H1 (cell line): ENCODE results near the gene PDGFRA. TPM values are rescaled to one million over a fixed set of nuclear protein-coding genes. Genes with fewer than 3 reads are reported as not detected.

Source experiments
- CTCF ChIA-PET: fragments of 300-600 bp; sonication (Branson Sonifier 250); formaldehyde crosslinking; loops from one replicate; lab custom pipeline; 2021; ENCODE audit not compliant: partially characterized antibody; lab: Charles Lee
- POLR2A ChIA-PET: fragments of 300-600 bp; sonication (Branson Sonifier 250); formaldehyde crosslinking; loops from one replicate; lab custom pipeline; 2021; ENCODE audit warnings: inconsistent platforms; ENCODE audit not compliant: partially characterized antibody; lab: Charles Lee
- DNase-seq, 2 experiments: peaks; one replicate each; pipeline versions ENCODE4 v3.0.0 to v3.0.0-alpha.2; 2010 to 2022; ENCODE audit warnings: low spot score in 2 of 2, low read depth in 1 of 2, mixed read lengths in 1 of 2
- FAIRE-seq: peaks from 2 replicates; lab custom pipeline; 2011; peaks lifted over from hg19 to GRCh38; lab: Jason Lieb, UNC
- H2AFZ ChIP-seq: 2 replicates; pipeline ENCODE4 v1.8.1; 2012; ENCODE audit warnings: low read length, inconsistent platforms
- H2AK5ac ChIP-seq: 2 replicates; pipeline ENCODE4 v1.6.1; 2013; ENCODE audit warnings: low read depth, low read length
- H2BK120ac ChIP-seq: replicated peaks from 2 replicates; pipeline ENCODE3; 2013; ENCODE audit warnings: low read depth, low read length, inconsistent platforms
- H2BK12ac ChIP-seq: 2 replicates; pipeline ENCODE4 v1.6.1; 2013; ENCODE audit warnings: low read depth, low read length
- H2BK15ac ChIP-seq: 2 replicates; pipeline ENCODE4 v1.6.1; 2013; ENCODE audit warnings: low read length
- H2BK20ac ChIP-seq: 2 replicates; pipeline ENCODE4 v1.6.1; 2013; ENCODE audit warnings: low read length
- H2BK5ac ChIP-seq: 2 replicates; pipeline ENCODE4 v1.6.1; 2013; ENCODE audit warnings: low read depth, low read length
- H3K14ac ChIP-seq: 2 replicates; pipeline ENCODE4 v1.6.1; 2013; ENCODE audit warnings: inconsistent platforms; ENCODE audit not compliant: insufficient read length
- H3K18ac ChIP-seq: 2 replicates; pipeline ENCODE4 v1.6.1; 2013; ENCODE audit warnings: low read length; ENCODE audit errors: extremely low read depth
- H3K23ac ChIP-seq: 2 replicates; pipeline ENCODE4 v1.6.1; 2013; ENCODE audit warnings: inconsistent platforms; ENCODE audit not compliant: insufficient read length
- H3K23me2 ChIP-seq: 2 replicates; pipeline ENCODE4 v1.6.1; 2013; ENCODE audit warnings: low read depth, low read length
- H3K27ac ChIP-seq: 2 replicates; pipeline ENCODE4 v1.6.1; 2011; ENCODE audit warnings: low read depth, low read length, inconsistent platforms
- H3K27me3 ChIP-seq, 4 experiments: replicated peaks in 1 of 4; 1 replicate in 1 of 4; 2 replicates in 3 of 4; pipeline versions ENCODE4 v1.6.1 to v1.8.1; 2011 to 2013; ENCODE audit warnings: low read length in 3 of 4, mild to moderate bottlenecking in 3 of 4, inconsistent platforms in 2 of 4, mixed read lengths in 2 of 4, moderate library complexity in 1 of 4; ENCODE audit not compliant: control insufficient read depth in 3 of 4, insufficient read depth in 3 of 4; ENCODE audit errors: extremely low read depth in 1 of 4
- H3K36me3 ChIP-seq, 4 experiments: 2 replicates each; pipeline versions ENCODE4 v1.6.1 to v1.8.1; 2011 to 2013; ENCODE audit warnings: mild to moderate bottlenecking in 4 of 4, low read length in 3 of 4, moderate library complexity in 2 of 4, control low read depth in 1 of 4, inconsistent platforms in 1 of 4; ENCODE audit not compliant: insufficient read depth in 4 of 4, control insufficient read depth in 2 of 4
- H3K4ac ChIP-seq: replicated peaks from 2 replicates; pipeline ENCODE3; 2013; ENCODE audit warnings: low read length, low read depth, mixed read lengths, inconsistent platforms; ENCODE audit not compliant: insufficient read length
- H3K4me1 ChIP-seq, 4 experiments: replicated peaks in 1 of 4; 1 replicate in 1 of 4; 2 replicates in 3 of 4; pipeline versions ENCODE4 v1.6.1 to v1.8.1; 2011 to 2013; ENCODE audit warnings: low read length in 3 of 4, inconsistent platforms in 2 of 4, mixed read lengths in 1 of 4; ENCODE audit not compliant: insufficient read depth in 4 of 4, control insufficient read depth in 3 of 4
- H3K4me2 ChIP-seq, 2 experiments: 2 replicates each; pipeline versions ENCODE4 v1.6.1 to v1.8.1; 2011 to 2013; ENCODE audit warnings: low read depth in 2 of 2, low read length in 2 of 2, control low read depth in 1 of 2, inconsistent platforms in 1 of 2, mild to moderate bottlenecking in 1 of 2; ENCODE audit not compliant: insufficient read depth in 1 of 2
- H3K4me3 ChIP-seq, 4 experiments: fragments of 200-600, 300-600 bp in 1 of 4; sonication (generic), shearing (Covaris generic), sonication (Bioruptor Twin) in 1 of 4; 2 replicates each; pipeline versions ENCODE4 v1.5.1 to v1.8.1; 2011 to 2016; ENCODE audit warnings: low read length in 4 of 4, low read depth in 3 of 4, control low read depth in 2 of 4, inconsistent platforms in 2 of 4, mild to moderate bottlenecking in 2 of 4, mixed read lengths in 1 of 4, moderate library complexity in 1 of 4; ENCODE audit not compliant: insufficient read depth in 2 of 4; ENCODE audit errors: extremely low read depth in 1 of 4
- H3K56ac ChIP-seq: replicated peaks from 2 replicates; pipeline ENCODE3; 2013; ENCODE audit warnings: low read depth, mild to moderate bottlenecking, mixed read lengths, low read length, inconsistent platforms; ENCODE audit not compliant: insufficient read length
- H3K79me1 ChIP-seq: 2 replicates; pipeline ENCODE4 v1.6.1; 2013; ENCODE audit warnings: low read depth, low read length, control low read depth
- H3K79me2 ChIP-seq, 2 experiments: 2 replicates each; pipeline versions ENCODE4 v1.6.1 to v1.8.1; 2012 to 2013; ENCODE audit warnings: low read length in 2 of 2, mild to moderate bottlenecking in 2 of 2, inconsistent platforms in 1 of 2; ENCODE audit not compliant: insufficient read depth in 2 of 2, control insufficient read depth in 1 of 2
- H3K9ac ChIP-seq, 4 experiments: replicated peaks in 1 of 4; 1 replicate in 1 of 4; 2 replicates in 3 of 4; pipeline versions ENCODE4 v1.6.1 to v1.8.1; 2011 to 2013; ENCODE audit warnings: low read depth in 3 of 4, low read length in 3 of 4, control low read depth in 2 of 4, mild to moderate bottlenecking in 2 of 4, moderate library complexity in 2 of 4, inconsistent platforms in 1 of 4; ENCODE audit errors: extremely low read depth in 1 of 4
- H3K9me3 ChIP-seq, 2 experiments: 2 replicates each; pipeline versions ENCODE4 v1.6.1 to v1.8.1; 2012 to 2013; ENCODE audit warnings: mild to moderate bottlenecking in 2 of 2, moderate library complexity in 2 of 2, control low read depth in 1 of 2, inconsistent platforms in 1 of 2, low read depth in 1 of 2, low read length in 1 of 2, mixed read lengths in 1 of 2; ENCODE audit not compliant: insufficient read depth in 2 of 2
- H4K20me1 ChIP-seq, 2 experiments: replicated peaks in 1 of 2; 2 replicates each; pipeline versions ENCODE3 to v1.8.1; 2011 to 2013; ENCODE audit warnings: inconsistent platforms in 2 of 2, low read length in 2 of 2, mild to moderate bottlenecking in 1 of 2; ENCODE audit not compliant: insufficient read depth in 2 of 2, control insufficient read depth in 1 of 2
- H4K5ac ChIP-seq: 2 replicates; pipeline ENCODE4 v1.6.1; 2013; ENCODE audit warnings: low read length, low read depth, mixed read lengths, inconsistent platforms; ENCODE audit not compliant: insufficient read length
- H4K8ac ChIP-seq: 2 replicates; pipeline ENCODE4 v1.8.0; 2013; ENCODE audit warnings: mild to moderate bottlenecking, moderate library complexity, low read length, inconsistent platforms; ENCODE audit not compliant: insufficient read depth; ENCODE audit errors: extremely low read depth
- H4K91ac ChIP-seq: replicated peaks from 2 replicates; pipeline ENCODE3; 2013; ENCODE audit warnings: low read length, mixed read lengths, inconsistent platforms; ENCODE audit not compliant: insufficient read length
- BRCA1 ChIP-seq: IDR thresholded peaks from 2 replicates; pipeline ENCODE4 v1.6.1; 2012; ENCODE audit warnings: low read depth, low read length, improper control_type of control experiment
- CHD2 ChIP-seq: IDR thresholded peaks from 2 replicates; pipeline ENCODE4 v1.6.1; 2012; ENCODE audit warnings: low read length, improper control_type of control experiment
- CREB1 ChIP-seq: IDR thresholded peaks from 2 replicates; pipeline ENCODE4 v1.6.1; 2012; ENCODE audit warnings: inconsistent platforms
- CTCF ChIP-seq, 3 experiments: IDR thresholded peaks; 1 replicate in 2 of 3; 2 replicates in 1 of 3; pipeline versions ENCODE4 v1.5.1 to v1.6.1; 2011; ENCODE audit warnings: low read length in 3 of 3, mild to moderate bottlenecking in 3 of 3, inconsistent platforms in 2 of 3, low read depth in 1 of 3, moderate library complexity in 1 of 3; ENCODE audit not compliant: insufficient read depth in 1 of 3; ENCODE audit errors: control extremely low read depth in 1 of 3
- EP300 ChIP-seq, 2 experiments: IDR thresholded peaks; 1 replicate in 1 of 2; 2 replicates in 1 of 2; pipeline ENCODE4 v1.6.1; 2011 to 2012; ENCODE audit warnings: low read depth in 2 of 2, low read length in 2 of 2, mild to moderate bottlenecking in 2 of 2, borderline replicate concordance in 1 of 2, inconsistent platforms in 1 of 2, moderate library complexity in 1 of 2
- FOSL1 ChIP-seq: IDR thresholded peaks from 2 replicates; pipeline ENCODE4 v1.6.1; 2011; ENCODE audit warnings: mild to moderate bottlenecking, low read depth, low read length, moderate library complexity; ENCODE audit not compliant: insufficient read depth
- NRF1 ChIP-seq: IDR thresholded peaks from 2 replicates; pipeline ENCODE4 v1.6.1; 2011; ENCODE audit warnings: mild to moderate bottlenecking, low read depth, low read length, improper control_type of control experiment
- YY1 ChIP-seq: IDR thresholded peaks from 2 replicates; pipeline ENCODE4 v1.6.1; 2011; ENCODE audit warnings: low read depth, mild to moderate bottlenecking, low read length
- WGBS, 2 experiments: shearing (Covaris generic) in 1 of 2; methylation state at CpG; one replicate each; pipeline versions ENCODE4 v1.1.6 to v1.1.7; 2013 to 2015; ENCODE audit warnings: low lambda C conversion rate in 2 of 2, mixed read lengths in 2 of 2, inconsistent platforms in 1 of 2, low coverage in 1 of 2, missing lambda C conversion rate in 1 of 2; ENCODE audit not compliant: insufficient replicate concordance in 2 of 2, insufficient coverage in 1 of 2, insufficient read length in 1 of 2; ENCODE audit errors: extremely low coverage in 1 of 2, missing lambda C conversion rate in 1 of 2; 5-methylcytosine and 5-hydroxymethylcytosine counted together
- polyA plus RNA-seq, 7 experiments: library from polyadenylated mRNA; depleted of rRNA in 3 of 7; stranded (reverse) in 5 of 7; unstranded in 2 of 7; fragments of >200 nt in 5 of 7; fragments of 200-250 nt in 2 of 7; gene quantifications; 1 replicate in 5 of 7; 2 replicates in 1 of 7; 4 replicates in 1 of 7; pipeline versions ENCODE4 v1.2.1 to v1.2.3, GENCODE V29; 2011 to 2013; ENCODE audit warnings: missing spikeins in 2 of 7, mixed read lengths in 2 of 7
- total RNA-seq: library from RNA; stranded (reverse); fragmentation: NEBNext Ultra II Directional; extraction: Animal tissue kit (Norgen Biotek cat#: 25700); gene quantifications from 2 replicates; pipeline ENCODE4 v1.2.1, GENCODE V29; 2021

The PDGFRA gene
- total and polyA plus RNA-seq, 2 of the 8 experiments (the other 6 are each of a cell fraction or from before 2014, with no cell fraction given): 1.4 to 3.4 TPM

GRCh38 chr4:54256491-54257486, 27.7 kb downstream of the PDGFRA start:
- H3K27ac ChIP-seq: no peak overlapping the region
- no peak overlapping the region for H2BK12ac ChIP-seq
- no peak overlapping the region for H2BK20ac ChIP-seq
- ChIA-PET CTCF (interaction anchor here (0.7 kb wide), 1 partner anchor 361 kb away, joined by 3 read pairs; no protein-coding TSS in a partner anchor), POLR2A (no interaction called here)
- H4K91ac ChIP-seq: no peak overlapping the region
- no peak overlapping the region for H2AK5ac ChIP-seq
- no peak overlapping the region for H2AFZ ChIP-seq
- no peak overlapping the region for H3K4ac ChIP-seq
- H2BK120ac ChIP-seq: no peak overlapping the region
- DNase-seq: no peak
- H3K14ac ChIP-seq: no peak overlapping the region
- no peak overlapping the region for H3K4me3 ChIP-seq
- H3K79me1 ChIP-seq: no peaks in the 10 kb centered on the region
- no peaks in the 10 kb centered on the region for H4K20me1 ChIP-seq
- 88% methylated on average over 11 of the region's 11 CpGs; no CpG with 5 or more reads in 1 of the 2 experiments for WGBS, 2 experiments
- no peak overlapping the region for H2BK15ac ChIP-seq
- H3K56ac ChIP-seq: no peak overlapping the region
- no peak overlapping the region for H3K18ac ChIP-seq
- H3K4me2 ChIP-seq: no peak overlapping the region
- no peaks in the 10 kb centered on the region for H3K23me2 ChIP-seq
- H3K27me3 ChIP-seq: no peaks in the 10 kb centered on the region
- no peaks in the 10 kb centered on the region for H3K79me2 ChIP-seq
- no peak overlapping the region for H4K8ac ChIP-seq
- H3K9ac ChIP-seq: no peak overlapping the region
- no peaks in the 10 kb centered on the region; a peak in 2 of 4 replicates for H3K9me3 ChIP-seq
- H2BK5ac ChIP-seq: no peak overlapping the region
- H4K5ac ChIP-seq: no peak overlapping the region
- FAIRE-seq: no peak
- no peak overlapping the region for H3K23ac ChIP-seq
- H3K4me1 ChIP-seq: peaks cover 0 to 7% (median under 1%) of the 10 kb centered on the region in 4 experiments; a peak in 2 of 7 replicates
- no peaks in the 10 kb centered on the region; a peak in 1 of 8 replicates for H3K36me3 ChIP-seq
- no peak for TF ChIP-seq FOSL1
- no peak for TF ChIP-seq CTCF (IDR thresholded peaks at IDR 0.05; ENCODE audit: control extremely low read depth in 1 of 3, insufficient read depth in 1 of 3, low read depth in 1 of 3, low read length in 3 of 3)
- TF ChIP-seq EP300 (IDR thresholded peaks at IDR 0.05; ENCODE audit: borderline replicate concordance in 1 of 2, low read depth in 2 of 2, low read length in 2 of 2): no peak
- no peak for TF ChIP-seq CREB1
- no peak for TF ChIP-seq YY1
- no peak for TF ChIP-seq CHD2
- no peak for TF ChIP-seq NRF1
- no peak for TF ChIP-seq BRCA1
